ENCODE measurements around the gene ATF5.

ATF5 gene

GRCh38 chr19:49929121-49929610, at the start of gene ATF5, which contains the start of gene NUP62:
TSS of gene ATF5 (plus strand) at chr19:49929205. CDS start at chr19:49930851, 1,646 bp downstream.
TSS of gene NUP62 (minus strand) at chr19:49929504. CDS start at chr19:49909807, 19,697 bp downstream.
- peak; percentile 90 to 91 for DNase-seq

GRCh38 chr19:49879243-49879963, 49.6 kb upstream of the ATF5 start:
- no peak for DNase-seq

GRCh38 chr19:49880162-49880869, 48.7 kb upstream of the ATF5 start:
- no peak for DNase-seq

- no peak for DNase-seq
These were observed 47.8 kb upstream of the ATF5 start for GRCh38 chr19:49881186-49881585.

GRCh38 chr19:49881672-49882394, 47.2 kb upstream of the ATF5 start:
- no peak for DNase-seq

GRCh38 chr19:49882643-49883042, 46.4 kb upstream of the ATF5 start:
- DNase-seq: no peak

GRCh38 chr19:49883094-49883493, 45.9 kb upstream of the ATF5 start:
- DNase-seq: no peak

- DNase-seq: no peak
These were observed 44.9 kb upstream of the ATF5 start for GRCh38 chr19:49884109-49884508.

GRCh38 chr19:49884760-49885159, 44.2 kb upstream of the ATF5 start:
- no peak for DNase-seq

- no peak for DNase-seq
These were observed 41.9 kb upstream of the ATF5 start for GRCh38 chr19:49887037-49887664.

- no peak for DNase-seq
These were observed 41.1 kb upstream of the ATF5 start for GRCh38 chr19:49887665-49888509.

GRCh38 chr19:49888510-49888824, 40.5 kb upstream of the ATF5 start:
- DNase-seq: no peak

GRCh38 chr19:49889038-49889686, 39.8 kb upstream of the ATF5 start:
- no peak for DNase-seq

GRCh38 chr19:49889687-49890348, 39.2 kb upstream of the ATF5 start:
- peak; percentile 83 to 84 for DNase-seq

- DNase-seq: peak; percentile 67 to 79
These were observed 38.4 kb upstream of the ATF5 start for GRCh38 chr19:49890349-49891311.

GRCh38 chr19:49891393-49891792, 37.6 kb upstream of the ATF5 start:
- DNase-seq: no peak

- DNase-seq: no peak
These were observed 36.3 kb upstream of the ATF5 start for GRCh38 chr19:49892716-49893115.

GRCh38 chr19:49894011-49894664, 34.9 kb upstream of the ATF5 start:
- no peak for DNase-seq

GRCh38 chr19:49894879-49895565, 34.0 kb upstream of the ATF5 start:
- peak; percentile 60 to 62 for DNase-seq
